Measurements from ENCODE around the gene MACROD2.

- no peak for TF ChIP-seq CTCF (IDR thresholded peaks at IDR 0.05)
- no peak for TF ChIP-seq POLR2A (IDR thresholded peaks at IDR 0.05)
These were observed 1923.8 kb downstream of the MACROD2 start for GRCh38 chr20:15919118-15919517.

Measured in tibial nerve (tissue), 3 donors.